Measurements from ENCODE around the gene CLASP1.

GRCh38 chr2:121541495-121541894 is 107.8 kb downstream of the CLASP1 start:
- no peak for TF ChIP-seq CTCF (IDR thresholded peaks at IDR 0.05; ENCODE audit: low read length)
- TF ChIP-seq EZH2 (IDR thresholded peaks at IDR 0.05; ENCODE audit: borderline replicate concordance, low read length), result no peak

Data from OCI-LY1 (cell line).